T-cell (primary cell): ENCODE results near the gene LRRTM4. TPM values are rescaled to one million over a fixed set of nuclear protein-coding genes. Genes with fewer than 3 reads are reported as not detected.

ENCODE experiments used
- ATAC-seq, 4 experiments: fragments of 200-7000 bp in 3 of 4; fragments of 150-1000 bp in 1 of 4; cut with Tn5 transposase; replicated peaks in 1 of 4; 1 replicate in 3 of 4; 2 replicates in 1 of 4; pipeline ENCODE4 v1.10.0; 2021; ENCODE audit warnings: moderate library complexity in 3 of 4, mild to moderate bottlenecking in 2 of 4, moderate number of reproducible peaks in 1 of 4
- CTCF ChIA-PET, 2 donors: fragments of 300-600 bp; sonication (Branson Sonifier 250); formaldehyde crosslinking; loops; one replicate each; lab custom pipeline; 2022; ENCODE audit warnings: antibody characterized with exemption in 2 of 2; lab: Charles Lee
- POLR2A ChIA-PET, 2 donors: fragments of 300-600 bp; sonication (Branson Sonifier 250); formaldehyde crosslinking; loops; one replicate each; lab custom pipeline; 2022; ENCODE audit warnings: antibody characterized with exemption in 2 of 2; lab: Charles Lee
- DNase-seq, 35 experiments: peaks; one replicate each; pipeline versions ENCODE4 v3.0.0 to v3.0.0-alpha.2; 2013 to 2023
- H3K27ac ChIP-seq: one replicate; pipeline ENCODE4 v1.5.1; 2013; ENCODE audit warnings: low read length
- H3K27me3 ChIP-seq, 2 experiments: replicated peaks in 1 of 2; 1 replicate in 1 of 2; 2 replicates in 1 of 2; pipeline versions ENCODE4 v1.6.1 to v1.7.0; 2013; ENCODE audit warnings: low read length in 1 of 2, mixed read lengths in 1 of 2; ENCODE audit not compliant: control insufficient read depth in 2 of 2, insufficient read depth in 2 of 2; ENCODE audit errors: extremely low read depth in 1 of 2
- H3K36me3 ChIP-seq, 2 donors: 1 replicate in 1 of 2; 2 replicates in 1 of 2; pipeline versions ENCODE4 v1.6.1 to v1.7.0; 2013; ENCODE audit warnings: low read length in 1 of 2; ENCODE audit not compliant: control insufficient read depth in 2 of 2, insufficient read depth in 1 of 2; ENCODE audit errors: extremely low read depth in 1 of 2
- H3K4me1 ChIP-seq, 2 experiments: 1 replicate in 1 of 2; 2 replicates in 1 of 2; pipeline versions ENCODE4 v1.6.1 to v1.7.0; 2013; ENCODE audit warnings: low read length in 2 of 2, mixed read lengths in 1 of 2; ENCODE audit not compliant: insufficient read depth in 2 of 2, control insufficient read depth in 1 of 2; ENCODE audit errors: extremely low read depth in 1 of 2
- H3K4me3 ChIP-seq, 2 donors: 1 replicate in 1 of 2; 2 replicates in 1 of 2; pipeline versions ENCODE4 v1.5.1 to v1.7.0; 2013; ENCODE audit warnings: mild to moderate bottlenecking in 2 of 2, low read length in 1 of 2, moderate library complexity in 1 of 2; ENCODE audit not compliant: control insufficient read depth in 1 of 2; ENCODE audit errors: extremely low read depth in 1 of 2
- H3K9me3 ChIP-seq: 2 replicates; pipeline ENCODE4 v1.7.0; 2013
- H3K27ac Mint-ChIP-seq, 2 donors: one replicate each; pipeline ENCODE4 v1.8.0; 2020 to 2021; ENCODE audit warnings: mild to moderate bottlenecking in 2 of 2, mixed read lengths in 2 of 2
- H3K27me3 Mint-ChIP-seq, 2 donors: one replicate each; pipeline ENCODE4 v1.8.0; 2021 to 2022; ENCODE audit warnings: mixed read lengths in 2 of 2
- H3K36me3 Mint-ChIP-seq: one replicate; pipeline ENCODE4 v1.8.0; 2021; ENCODE audit warnings: mixed read lengths
- H3K4me1 Mint-ChIP-seq, 3 donors: one replicate each; pipeline ENCODE4 v1.8.0; 2020 to 2022; ENCODE audit warnings: mixed read lengths in 3 of 3, mild to moderate bottlenecking in 1 of 3
- H3K4me3 Mint-ChIP-seq, 3 donors: one replicate each; pipeline ENCODE4 v1.8.0; 2020 to 2022; ENCODE audit warnings: mild to moderate bottlenecking in 3 of 3, mixed read lengths in 3 of 3, moderate library complexity in 3 of 3
- H3K9me3 Mint-ChIP-seq, 3 donors: one replicate each; pipeline ENCODE4 v1.8.0; 2020 to 2022; ENCODE audit warnings: mixed read lengths in 3 of 3
- WGBS: methylation state at CpG from one replicate; pipeline ENCODE4 v1.1.5; 2013; ENCODE audit warnings: missing lambda C conversion rate; ENCODE audit not compliant: insufficient coverage; 5-methylcytosine and 5-hydroxymethylcytosine counted together
- total RNA-seq, 35 experiments: library from RNA in 6 of 35; stranded (reverse) in 6 of 35; fragments of 120-200 nt in 1 of 35; gene quantifications; one replicate each; pipeline versions ENCODE4 v1.2.1 to v1.2.4 and lab custom pipeline; 2013 to 2026

Gene LRRTM4
- total RNA-seq, 5 donors from 2014 or later (not counting 1 experiment from before 2014, with no cell fraction given), result not detected

- no peaks in the 10 kb centered on the region for H3K4me1 Mint-ChIP-seq
- Histone ChIP-seq H3K36me3 (no peaks in the 10 kb centered on the region), H3K4me1 (no peaks in the 10 kb centered on the region), H3K9me3 (no peaks in the 10 kb centered on the region), H3K27ac (no peak overlapping the region), H3K27me3 (no peaks in the 10 kb centered on the region), H3K4me3 (no peak overlapping the region)
- peaks cover 5 to 24% (median 24%) of the 10 kb centered on the region in 3 donors for H3K9me3 Mint-ChIP-seq
- H3K4me3 Mint-ChIP-seq, result no peak overlapping the region
- H3K27ac Mint-ChIP-seq, result no peak overlapping the region
- H3K27me3 Mint-ChIP-seq, result no peaks in the 10 kb centered on the region
- POLR2A ChIA-PET, result no interaction called here
- DNase-seq, result no peak
- CTCF ChIA-PET, result no interaction called here
- no CpG with 5 or more reads among the region's 3 CpGs for whole genome bisulfite sequencing
- no peak for ATAC-seq
- H3K36me3 Mint-ChIP-seq, result no peaks in the 10 kb centered on the region
These were observed 196.8 kb downstream of the LRRTM4 start for GRCh38 chr2:77325395-77325794.

- ChIA-PET POLR2A (no interaction called here), CTCF (no interaction called here)
- H3K27me3 Mint-ChIP-seq, result no peaks in the 10 kb centered on the region
- H3K36me3 Mint-ChIP-seq, result no peaks in the 10 kb centered on the region
- Histone ChIP-seq H3K4me3 (no peak overlapping the region), H3K36me3 (no peaks in the 10 kb centered on the region), H3K27ac (no peak overlapping the region), H3K9me3 (no peaks in the 10 kb centered on the region), H3K4me1 (no peaks in the 10 kb centered on the region), H3K27me3 (no peaks in the 10 kb centered on the region)
- peaks cover 0 to 18% (median 17%) of the 10 kb centered on the region in 3 donors for H3K9me3 Mint-ChIP-seq
- no CpG with 5 or more reads among the region's 3 CpGs for WGBS
- DNase-seq, result no peak
- ATAC-seq, result no peak
- H3K4me1 Mint-ChIP-seq, result no peaks in the 10 kb centered on the region
- no peak overlapping the region for H3K27ac Mint-ChIP-seq
- no peak overlapping the region for H3K4me3 Mint-ChIP-seq
These were observed 199.7 kb downstream of the LRRTM4 start for GRCh38 chr2:77322431-77322830.

- ATAC-seq, result no peak
- Mint-ChIP-seq H3K27me3 (no peaks in the 10 kb centered on the region), H3K9me3 (peaks cover 9 to 21% (median 20%) of the 10 kb centered on the region in 3 donors), H3K4me3 (no peak overlapping the region), H3K4me1 (no peaks in the 10 kb centered on the region), H3K27ac (no peak overlapping the region), H3K36me3 (no peaks in the 10 kb centered on the region)
- H3K27me3 ChIP-seq, result no peaks in the 10 kb centered on the region
- H3K4me1 ChIP-seq, result no peaks in the 10 kb centered on the region
- H3K4me3 ChIP-seq, result no peak overlapping the region
- WGBS, result 33% methylated on average over 4 of the region's 5 CpGs
- DNase-seq, result no peak
- CTCF ChIA-PET, result no interaction called here
- POLR2A ChIA-PET, result no interaction called here
- H3K9me3 ChIP-seq, result no peaks in the 10 kb centered on the region
- H3K27ac ChIP-seq, result no peak overlapping the region
- no peaks in the 10 kb centered on the region for H3K36me3 ChIP-seq
These were observed 207.5 kb downstream of the LRRTM4 start for GRCh38 chr2:77314721-77315120.

GRCh38 chr2:77310416-77310815, 211.8 kb downstream of the LRRTM4 start:
- no peaks in the 10 kb centered on the region for H3K27me3 ChIP-seq
- peaks cover 6 to 28% (median 19%) of the 10 kb centered on the region in 3 donors for H3K9me3 Mint-ChIP-seq
- DNase-seq, result no peak
- no peak for ATAC-seq
- H3K9me3 ChIP-seq, result no peaks in the 10 kb centered on the region
- H3K4me3 ChIP-seq, result no peak overlapping the region
- no peak overlapping the region for H3K4me3 Mint-ChIP-seq
- no peaks in the 10 kb centered on the region for H3K4me1 ChIP-seq
- H3K27ac Mint-ChIP-seq, result no peak overlapping the region
- H3K4me1 Mint-ChIP-seq, result no peaks in the 10 kb centered on the region
- H3K36me3 ChIP-seq, result no peaks in the 10 kb centered on the region
- no peak overlapping the region for H3K27ac ChIP-seq
- ChIA-PET POLR2A (no interaction called here), CTCF (no interaction called here)
- no peaks in the 10 kb centered on the region for H3K27me3 Mint-ChIP-seq
- no peaks in the 10 kb centered on the region for H3K36me3 Mint-ChIP-seq
- 40% methylated on average over 2 of the region's 3 CpGs for WGBS

GRCh38 chr2:77309725-77310124, 212.5 kb downstream of the LRRTM4 start:
- no peak for ATAC-seq
- Mint-ChIP-seq H3K4me1 (no peaks in the 10 kb centered on the region), H3K9me3 (peaks cover 6 to 28% (median 21%) of the 10 kb centered on the region in 3 donors), H3K36me3 (no peaks in the 10 kb centered on the region), H3K4me3 (no peak overlapping the region), H3K27me3 (no peaks in the 10 kb centered on the region), H3K27ac (no peak overlapping the region)
- no CpG with 5 or more reads among the region's 2 CpGs for WGBS
- Histone ChIP-seq H3K27ac (no peak overlapping the region), H3K27me3 (no peaks in the 10 kb centered on the region), H3K9me3 (no peaks in the 10 kb centered on the region), H3K4me3 (no peak overlapping the region), H3K36me3 (no peaks in the 10 kb centered on the region), H3K4me1 (no peaks in the 10 kb centered on the region)
- POLR2A ChIA-PET, result no interaction called here
- DNase-seq, result no peak
- CTCF ChIA-PET, result no interaction called here

- peaks cover 3 to 20% (median 18%) of the 10 kb centered on the region in 3 donors for H3K9me3 Mint-ChIP-seq
- no peaks in the 10 kb centered on the region for H3K4me1 Mint-ChIP-seq
- WGBS, result no CpG with 5 or more reads among the region's 1 CpG
- DNase-seq (no peak), ATAC-seq (no peak)
- no peak overlapping the region for H3K27ac Mint-ChIP-seq
- CTCF ChIA-PET, result no interaction called here
- Histone ChIP-seq H3K27me3 (no peaks in the 10 kb centered on the region), H3K27ac (no peak overlapping the region), H3K4me3 (no peak overlapping the region), H3K4me1 (no peaks in the 10 kb centered on the region), H3K36me3 (no peaks in the 10 kb centered on the region), H3K9me3 (no peaks in the 10 kb centered on the region)
- no peak overlapping the region for H3K4me3 Mint-ChIP-seq
- H3K36me3 Mint-ChIP-seq, result no peaks in the 10 kb centered on the region
- POLR2A ChIA-PET, result interaction anchor here in 1 of 2 donors (0.6 kb wide), 1 partner anchor 65 kb away, joined by 4 read pairs; no protein-coding TSS in a partner anchor
- H3K27me3 Mint-ChIP-seq, result no peaks in the 10 kb centered on the region
These were observed 220.7 kb downstream of the LRRTM4 start for GRCh38 chr2:77301441-77301840.

GRCh38 chr2:77296791-77297190, 225.4 kb downstream of the LRRTM4 start:
- H3K27me3 Mint-ChIP-seq, result no peaks in the 10 kb centered on the region

More at GRCh38 chr2:77296791-77297190, 225.4 kb downstream of the LRRTM4 start:
- Histone ChIP-seq H3K9me3 (no peaks in the 10 kb centered on the region), H3K27me3 (no peaks in the 10 kb centered on the region), H3K4me3 (no peak overlapping the region), H3K27ac (no peak overlapping the region), H3K4me1 (no peaks in the 10 kb centered on the region), H3K36me3 (no peaks in the 10 kb centered on the region)
- ATAC-seq (no peak), DNase-seq (no peak)
- peaks cover 3 to 19% (median 17%) of the 10 kb centered on the region in 3 donors for H3K9me3 Mint-ChIP-seq
- H3K36me3 Mint-ChIP-seq, result no peaks in the 10 kb centered on the region
- POLR2A ChIA-PET, result no interaction called here
- 79% methylated on average over 2 of the region's 5 CpGs for WGBS
- no peaks in the 10 kb centered on the region for H3K4me1 Mint-ChIP-seq
- H3K4me3 Mint-ChIP-seq, result no peak overlapping the region
- CTCF ChIA-PET, result no interaction called here
- H3K27ac Mint-ChIP-seq, result no peak overlapping the region
